Adrenal gland (tissue), 12 donors: Measurements from ENCODE around the gene NCMAP. TPM values are rescaled to one million over a fixed set of nuclear protein-coding genes. Genes with fewer than 3 reads are reported as not detected.

Source experiments
- DNase-seq, 7 donors: peaks; one replicate each; pipeline ENCODE4 v3.0.0-alpha.2; 2019 to 2020
- H3K27ac ChIP-seq, 5 donors: fragments of 200-600 bp; sonication (generic) in 4 of 5; 1 replicate in 3 of 5; 2 replicates in 2 of 5; pipeline versions ENCODE4 v1.5.1 to v1.8.0; 2016 to 2020; ENCODE audit warnings: mild to moderate bottlenecking in 1 of 5
- H3K27me3 ChIP-seq: fragments of 200-600 bp; 2 replicates; pipeline ENCODE4 v1.8.0; 2021
- H3K36me3 ChIP-seq, 2 donors: fragments of 200-600 bp; replicated peaks in 1 of 2; 1 replicate in 1 of 2; 2 replicates in 1 of 2; pipeline versions ENCODE4 v1.5.1 to v1.8.0; 2018 to 2022
- H3K4me1 ChIP-seq, 2 donors: fragments of 200-600 bp; replicated peaks in 1 of 2; 1 replicate in 1 of 2; 2 replicates in 1 of 2; pipeline versions ENCODE4 v1.5.1 to v1.8.0; 2018 to 2021
- H3K4me3 ChIP-seq, 4 donors: fragments of 200-600 bp; sonication (generic) in 3 of 4; one replicate each; pipeline ENCODE4 v1.5.1; 2016 to 2018
- H3K9me3 ChIP-seq, 3 donors: fragments of 200-600 bp; sonication (generic) in 1 of 3; replicated peaks in 1 of 3; 1 replicate in 2 of 3; 2 replicates in 1 of 3; pipeline versions ENCODE4 v1.5.1 to v1.8.0; 2016 to 2021
- POLR2A ChIP-seq, 2 donors: fragments of 450-650 bp; IDR thresholded peaks; one replicate each; pipeline ENCODE4 v1.6.1; 2017; ENCODE audit warnings: antibody characterized with exemption in 2 of 2, mild to moderate bottlenecking in 2 of 2, moderate library complexity in 1 of 2
- WGBS, 4 donors: extraction: QIAGEN DNeasy Blood & Tissue Kit in 2 of 4; methylation state at CpG; one replicate each; pipeline versions ENCODE4 v1.1.5 to v1.1.7; 2013 to 2017; 5-methylcytosine and 5-hydroxymethylcytosine counted together
- intact Hi-C, 2 donors: fragments of 100-400 bp; cut with DNase I; formaldehyde crosslinking; loops; one replicate each; pipeline versions ENCODE4 v1.14.1 to v1.15.0; 2022 to 2023
- polyA plus RNA-seq, 3 donors: library from polyadenylated mRNA; stranded (reverse); fragments of 200-250 nt in 2 of 3; fragments of 350-450 nt in 1 of 3; fragmentation: Illumina TruSeq in 1 of 3; extraction: RNeasy Lipid Tissue Mini Kit (QIAGEN cat#74804) in 1 of 3; gene quantifications; one replicate each; pipeline ENCODE4 v1.2.3, GENCODE V29; 2013 to 2014
- total RNA-seq, 9 donors: library from RNA; depleted of rRNA in 4 of 9; stranded (reverse); fragments of >200 nt in 4 of 9; fragments of 120-200 nt in 1 of 9; fragmentation: NEBNext Ultra II Directional in 1 of 9; extraction: Animal tissue kit (Norgen Biotek cat#: 25700) in 1 of 9; gene quantifications; one replicate each; pipeline versions ENCODE4 v1.1.0 to v1.2.4, GENCODE V29; 2013 to 2023
- TF ChIP-seq, protein P1 (sequence below), 6 experiments: fragments of 450-650 bp in 4 of 6; fragments of 200-600 bp in 2 of 6; sonication (generic) in 1 of 6; IDR thresholded peaks; 1 replicate in 5 of 6; 2 replicates in 1 of 6; pipeline versions ENCODE4 v1.5.1 to v1.8.0; 2016 to 2021; ENCODE audit warnings: antibody characterized with exemption in 6 of 6, mild to moderate bottlenecking in 2 of 6, moderate library complexity in 1 of 6
- donor health status: healthy with polysubstance abuse.
- donor health status: Bipolar disorder and iron deficiency.
- donor health status: DM: yes; HTN: yes; CAD: no.
- donor health status: DM: no; HTN: no; CAD: no.
- donor health status: DM: no; HTN: no; CAD: no.
- donor health status: DM: yes; HTN: yes; CAD: no.

NCMAP gene
- total and polyA plus RNA-seq, 12 donors, result under 0.01 to 0.27 (median 0.09) TPM; not detected in 7

DNA sequence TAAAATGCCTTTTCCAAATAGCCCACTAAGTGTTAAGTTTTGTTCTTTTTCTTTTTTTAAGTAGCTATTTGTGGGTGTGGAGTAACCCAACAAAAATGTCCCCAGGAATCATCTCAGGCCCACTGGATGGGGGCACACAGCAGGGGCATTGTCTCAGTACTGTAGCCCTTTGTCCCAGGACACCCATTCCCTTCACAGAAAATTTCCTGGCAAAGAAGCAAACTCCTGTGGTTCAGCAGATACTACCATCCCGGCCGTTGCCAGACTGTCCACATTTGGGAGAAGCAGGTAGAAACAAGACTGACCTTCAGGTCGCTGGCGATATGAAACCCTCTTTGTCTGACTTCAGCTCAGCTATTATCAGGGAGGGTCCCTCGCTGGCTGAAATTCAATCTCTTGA lies 63.5 kb downstream of the NCMAP start:
- H3K4me3 ChIP-seq, result no peak overlapping the region
- no peak for TF ChIP-seq POLR2A (IDR thresholded peaks at IDR 0.05)
- intact Hi-C loops, result no loop called here
- no peaks in the 10 kb centered on the region for H3K27me3 ChIP-seq
- no peak overlapping the region for H3K27ac ChIP-seq
- no peak for DNase-seq
- 59 to 82% (median 71%) methylated on average over 2 to 5 of the region's 5 CpGs for WGBS, 4 donors
- no peaks in the 10 kb centered on the region for H3K4me1 ChIP-seq
- peaks cover 0 to 7% (median 0%) of the 10 kb centered on the region in 3 donors for H3K9me3 ChIP-seq
- no peaks in the 10 kb centered on the region for H3K36me3 ChIP-seq

DNA sequence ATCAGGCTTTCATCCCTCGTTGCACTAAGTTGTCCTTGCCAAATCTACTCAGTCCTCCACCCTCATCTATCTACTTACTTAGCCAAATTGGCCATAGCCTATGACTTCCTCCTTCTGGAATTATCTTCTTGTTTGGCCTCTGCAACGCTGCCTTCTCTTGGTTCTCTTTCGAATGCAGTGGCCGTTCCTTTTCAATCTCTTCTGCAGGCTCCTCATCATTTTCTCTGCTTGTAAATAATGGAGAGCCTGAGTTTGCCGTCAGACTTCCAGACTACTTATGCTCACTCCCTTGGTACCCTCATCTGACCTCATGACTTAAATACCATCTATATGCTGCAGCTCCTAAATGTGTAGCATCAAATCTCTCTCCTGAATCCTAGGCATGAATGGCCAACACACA lies 64.8 kb downstream of the NCMAP start:
- Histone ChIP-seq H3K4me3 (no peak overlapping the region), H3K4me1 (no peaks in the 10 kb centered on the region), H3K36me3 (no peaks in the 10 kb centered on the region), H3K27me3 (no peaks in the 10 kb centered on the region), H3K27ac (no peak overlapping the region), H3K9me3 (peaks cover 0 to 7% (median 0%) of the 10 kb centered on the region in 3 donors)
- no peak for DNase-seq
- no peak for TF ChIP-seq POLR2A (IDR thresholded peaks at IDR 0.05)
- TF ChIP-seq, protein P1, sequence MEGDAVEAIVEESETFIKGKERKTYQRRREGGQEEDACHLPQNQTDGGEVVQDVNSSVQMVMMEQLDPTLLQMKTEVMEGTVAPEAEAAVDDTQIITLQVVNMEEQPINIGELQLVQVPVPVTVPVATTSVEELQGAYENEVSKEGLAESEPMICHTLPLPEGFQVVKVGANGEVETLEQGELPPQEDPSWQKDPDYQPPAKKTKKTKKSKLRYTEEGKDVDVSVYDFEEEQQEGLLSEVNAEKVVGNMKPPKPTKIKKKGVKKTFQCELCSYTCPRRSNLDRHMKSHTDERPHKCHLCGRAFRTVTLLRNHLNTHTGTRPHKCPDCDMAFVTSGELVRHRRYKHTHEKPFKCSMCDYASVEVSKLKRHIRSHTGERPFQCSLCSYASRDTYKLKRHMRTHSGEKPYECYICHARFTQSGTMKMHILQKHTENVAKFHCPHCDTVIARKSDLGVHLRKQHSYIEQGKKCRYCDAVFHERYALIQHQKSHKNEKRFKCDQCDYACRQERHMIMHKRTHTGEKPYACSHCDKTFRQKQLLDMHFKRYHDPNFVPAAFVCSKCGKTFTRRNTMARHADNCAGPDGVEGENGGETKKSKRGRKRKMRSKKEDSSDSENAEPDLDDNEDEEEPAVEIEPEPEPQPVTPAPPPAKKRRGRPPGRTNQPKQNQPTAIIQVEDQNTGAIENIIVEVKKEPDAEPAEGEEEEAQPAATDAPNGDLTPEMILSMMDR (IDR thresholded peaks at IDR 0.05), result no peak
- 68 to 82% (median 82%) methylated on average over 5 of the region's 5 CpGs for WGBS, 4 donors
- intact Hi-C loops, result no loop called here

DNA sequence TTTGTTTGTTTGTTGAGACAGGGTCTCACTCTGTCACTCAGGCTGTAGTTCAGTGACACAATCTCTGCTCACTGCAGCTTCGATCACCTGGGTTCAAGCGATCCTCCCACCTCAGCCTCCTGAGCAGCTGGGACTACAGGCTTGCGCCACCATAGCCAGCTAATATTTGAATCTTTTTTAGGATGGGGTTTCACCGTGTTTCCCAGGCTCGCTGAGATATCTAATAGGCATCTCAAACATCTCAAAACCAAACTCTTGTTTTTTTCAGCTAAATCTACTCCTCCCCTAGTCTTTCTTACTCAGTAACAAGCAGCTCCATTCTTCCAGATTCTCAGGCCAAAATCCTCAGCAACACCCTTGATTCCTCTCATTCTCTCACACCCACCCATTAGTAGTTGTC lies 65.2 kb downstream of the NCMAP start:
- TF ChIP-seq POLR2A (IDR thresholded peaks at IDR 0.05), result no peak
- TF ChIP-seq, protein P1 (IDR thresholded peaks at IDR 0.05), result no peak
- DNase-seq, result no peak
- Histone ChIP-seq H3K4me1 (no peaks in the 10 kb centered on the region), H3K36me3 (no peaks in the 10 kb centered on the region), H3K9me3 (peaks cover 0 to 6% (median 0%) of the 10 kb centered on the region in 3 donors), H3K27me3 (no peaks in the 10 kb centered on the region), H3K27ac (no peak overlapping the region), H3K4me3 (no peak overlapping the region)
- 75 to 88% (median 82%) methylated on average over 5 of the region's 5 CpGs for WGBS, 4 donors
- intact Hi-C loops, result no loop called here

DNA sequence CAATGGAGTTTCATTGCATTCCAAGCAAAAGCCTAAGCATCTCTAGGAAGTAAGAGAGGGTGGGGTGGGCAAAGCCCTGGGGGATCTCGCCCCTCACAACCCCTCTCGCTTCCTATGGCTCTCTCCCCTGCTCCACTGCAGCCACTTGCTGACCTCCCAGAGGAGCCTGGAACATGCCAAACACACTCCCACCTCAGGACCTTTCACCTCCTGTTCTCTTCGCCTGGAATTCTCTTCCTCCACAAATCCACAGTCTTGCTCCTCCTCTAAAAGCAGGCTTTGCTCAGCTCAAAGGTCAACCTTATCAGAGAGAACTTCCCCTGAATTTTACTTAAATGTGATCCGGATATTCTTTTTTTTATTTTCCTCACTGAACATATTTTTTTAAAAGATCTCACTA lies 66.3 kb downstream of the NCMAP start:
- no peak for DNase-seq
- Histone ChIP-seq H3K36me3 (no peaks in the 10 kb centered on the region), H3K4me1 (no peaks in the 10 kb centered on the region), H3K27ac (no peak overlapping the region), H3K27me3 (no peaks in the 10 kb centered on the region), H3K4me3 (no peak overlapping the region), H3K9me3 (no peaks in the 10 kb centered on the region)
- no peak for TF ChIP-seq POLR2A (IDR thresholded peaks at IDR 0.05)
- TF ChIP-seq, protein P1 (IDR thresholded peaks at IDR 0.05), result no peak
- intact Hi-C loops, result no loop called here
- 41 to 54% (median 45%) methylated on average over 4 of the region's 4 CpGs for WGBS, 4 donors

DNA sequence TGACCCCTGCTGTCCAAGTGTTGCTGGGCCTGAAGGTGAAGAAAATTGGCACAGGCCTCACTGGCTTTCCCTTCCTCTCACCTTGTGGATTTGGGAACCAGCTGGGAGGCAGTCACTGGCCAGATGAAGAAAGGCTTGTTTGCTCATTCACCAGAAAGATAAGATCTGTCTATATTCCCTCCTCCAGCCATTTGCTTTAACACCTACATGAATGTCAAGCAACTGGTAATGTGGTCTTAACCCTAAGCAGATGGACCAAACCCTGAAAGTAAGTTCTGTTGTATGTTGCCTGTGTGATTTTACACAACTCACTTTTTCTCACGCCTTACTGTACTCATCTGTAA lies 76.9 kb downstream of the NCMAP start:
- Histone ChIP-seq H3K27me3 (no peaks in the 10 kb centered on the region), H3K27ac (no peak overlapping the region), H3K9me3 (no peaks in the 10 kb centered on the region), H3K4me1 (no peaks in the 10 kb centered on the region), H3K4me3 (no peak overlapping the region), H3K36me3 (no peaks in the 10 kb centered on the region)
- no peak for DNase-seq
- no peak for TF ChIP-seq POLR2A (IDR thresholded peaks at IDR 0.05)
- TF ChIP-seq, protein P1 (IDR thresholded peaks at IDR 0.05), result no peak
- intact Hi-C loops, result loop anchor here (5.0 to 10.0 kb wide), 2 partner anchors 428 to 431 kb away; no protein-coding TSS in a partner anchor
- WGBS, 4 donors, result 78 to 94% (median 91%) methylated on average over 1 of the region's 1 CpG
